Spleen (tissue), 7 donors: ENCODE data around the gene MMP2.

Experiments used
- CTCF ChIP-seq, 11 experiments: fragments of 200-600 bp in 7 of 11; fragments of 450-650 bp in 4 of 11; sonication (generic) in 4 of 11; IDR thresholded peaks in 8 of 11; conservative IDR thresholded peaks in 3 of 11; 1 replicate in 7 of 11; 2 replicates in 4 of 11; pipeline versions ENCODE4 v1.4.0 to v1.8.0; 2016 to 2021; ENCODE audit warnings: antibody characterized with exemption in 11 of 11, inconsistent platforms in 4 of 11, mild to moderate bottlenecking in 1 of 11
- POLR2A ChIP-seq, 3 donors: fragments of 450-650 bp; IDR thresholded peaks; one replicate each; pipeline ENCODE4 v1.5.1; 2017; ENCODE audit warnings: antibody characterized with exemption in 3 of 3, mild to moderate bottlenecking in 1 of 3
- POLR2AphosphoS5 ChIP-seq, 3 donors: sonication (generic); formaldehyde crosslinking; IDR thresholded peaks; one replicate each; pipeline ENCODE4 v1.5.1; 2017; ENCODE audit warnings: antibody characterized with exemption in 3 of 3
- donor health status: DM: no; HTN: no; CAD: no; lungs with moderate emphysema.
- donor health status: DM: no; HTN: no; CAD: no.
- donor health status: DM: no; HTN: no; CAD: no.

DNA sequence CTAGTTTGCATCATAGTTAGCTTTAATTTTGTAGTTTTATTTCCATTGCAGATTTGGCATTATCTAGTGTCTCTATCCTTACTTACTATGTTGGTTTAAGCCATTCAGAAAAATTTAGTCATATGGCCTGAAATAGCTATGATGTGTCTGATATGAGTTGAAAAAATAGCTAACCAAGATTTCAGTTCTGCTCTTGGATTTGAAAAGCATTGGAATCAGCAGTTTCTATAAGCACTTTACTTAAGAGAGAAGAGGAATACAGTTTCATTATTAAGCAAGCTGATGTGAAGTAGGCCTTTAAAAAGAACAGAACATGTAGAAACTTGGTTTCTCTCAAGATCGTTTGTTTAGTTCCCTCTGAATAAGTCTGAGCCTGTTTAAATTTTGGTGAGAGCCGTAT is 55.8 kb downstream of the MMP2 start:
- TF ChIP-seq POLR2A (IDR thresholded peaks at IDR 0.05), result no peak
- TF ChIP-seq POLR2AphosphoS5 (IDR thresholded peaks at IDR 0.05), result no peak
- TF ChIP-seq CTCF (IDR thresholded peaks at IDR 0.05 in 8 of 11, conservative IDR thresholded peaks at IDR 0.05 in 3 of 11), result no peak
